ENCODE data around the gene PKN2. TPM values are rescaled to one million over a fixed set of nuclear protein-coding genes. Genes with fewer than 3 reads are reported as not detected.
"Not testable (repeated sequence)": the region's sequence is repeated elsewhere in the genome, so short reads cannot be mapped to it uniquely, and the experiment has no call there.

The PKN2 gene
- total RNA-seq, 1 donor = 40.1 TPM

- TF ChIP-seq CTCF (IDR thresholded peaks at IDR 0.05; ENCODE audit: insufficient read depth, low read length) = no peak
- H3K4me3 ChIP-seq (ENCODE audit: low read depth, low read length) = no peak overlapping the region
- no peak for DNase-seq (ENCODE audit: low read depth)
These were observed 23.9 kb downstream of the PKN2 start for GRCh38 chr1:88708011-88708410.

GRCh38 chr1:88712907-88713306 is 28.8 kb downstream of the PKN2 start:
- not testable (repeated sequence) for DNase-seq (ENCODE audit: low read depth); H3K4me3 ChIP-seq (ENCODE audit: low read depth, low read length)

- H3K4me3 ChIP-seq (ENCODE audit: low read depth, low read length); DNase-seq (ENCODE audit: low read depth): not testable (repeated sequence)
These were observed 32.5 kb downstream of the PKN2 start for GRCh38 chr1:88716571-88716970.

- no peak overlapping the region for H3K4me3 ChIP-seq (ENCODE audit: low read depth, low read length)
- TF ChIP-seq CTCF (IDR thresholded peaks at IDR 0.05; ENCODE audit: insufficient read depth, low read length) = no peak
- DNase-seq (ENCODE audit: low read depth) = no peak
These were observed 38.4 kb downstream of the PKN2 start for GRCh38 chr1:88722492-88722891.

GRCh38 chr1:88726697-88727096 is 42.6 kb downstream of the PKN2 start:
- H3K4me3 ChIP-seq (ENCODE audit: low read depth, low read length) = no peak overlapping the region
- no peak for DNase-seq (ENCODE audit: low read depth)
- no peak for TF ChIP-seq CTCF (IDR thresholded peaks at IDR 0.05; ENCODE audit: insufficient read depth, low read length)

- no peak overlapping the region for H3K4me3 ChIP-seq (ENCODE audit: low read depth, low read length)
- TF ChIP-seq CTCF (IDR thresholded peaks at IDR 0.05; ENCODE audit: insufficient read depth, low read length) = no peak
- no peak for DNase-seq (ENCODE audit: low read depth)
These were observed 43.1 kb downstream of the PKN2 start for GRCh38 chr1:88727205-88727604.

- H3K4me3 ChIP-seq (ENCODE audit: low read depth, low read length) = no peak overlapping the region
- DNase-seq (ENCODE audit: low read depth) = no peak
- no peak for TF ChIP-seq CTCF (IDR thresholded peaks at IDR 0.05; ENCODE audit: insufficient read depth, low read length)
These were observed 45.2 kb downstream of the PKN2 start for GRCh38 chr1:88729297-88729696.

GRCh38 chr1:88730132-88730675 is 46.1 kb downstream of the PKN2 start:
- no peak overlapping the region for H3K4me3 ChIP-seq (ENCODE audit: low read depth, low read length)
- no peak for DNase-seq (ENCODE audit: low read depth)

More at GRCh38 chr1:88730132-88730675, 46.1 kb downstream of the PKN2 start:
- no peak for TF ChIP-seq CTCF (IDR thresholded peaks at IDR 0.05; ENCODE audit: insufficient read depth, low read length)

All from fibroblast of the aortic adventitia (primary cell).